ENCODE measurements around the gene TSEN54. TPM values are rescaled to one million over a fixed set of nuclear protein-coding genes. Genes with fewer than 3 reads are reported as not detected.
A peak's percentile ranks its signal among the peaks of the same experiment; 100 is the strongest.
"Not testable (repeated sequence)": the region's sequence is repeated elsewhere in the genome, so short reads cannot be mapped to it uniquely, and the experiment has no call there.

Gene TSEN54
- total RNA-seq, 2 experiments from 2014 or later: 55.6 to 60.5 TPM

GRCh38 chr17:75518201-75518600 is 1.9 kb downstream of the TSEN54 start:
- CTCF ChIA-PET: interaction anchor here (0.9 to 1.7 kb wide), 5 partner anchors 17 to 246 kb away, joined by 3 to 7 read pairs (median 3); partner anchors contain the start of genes GALK1 and SLC25A19
- Mint-ChIP-seq H3K9me3 (no peaks in the 10 kb centered on the region), H3K4me1 (peaks cover 30% of the 10 kb centered on the region), H3K4me3 (peak overlapping the region; percentile 94), H3K27me3 (peaks cover 3% of the 10 kb centered on the region), H3K27ac (peak overlapping the region; percentile 89), H3K36me3 (ENCODE audit: low read depth) (peaks cover 37% of the 10 kb centered on the region)
- POLR2A ChIA-PET: interaction anchor here (1.2 to 4.1 kb wide), 5 partner anchors 8 to 61 kb away, joined by 4 to 45 read pairs (median 7); partner anchors contain the start of genes LLGL2 and TMEM94
- DNase-seq: peak; percentile 66

- H3K4me1 Mint-ChIP-seq: peaks cover 32% of the 10 kb centered on the region
- H3K9me3 Mint-ChIP-seq: no peaks in the 10 kb centered on the region
- H3K36me3 Mint-ChIP-seq (ENCODE audit: low read depth): peaks cover 42% of the 10 kb centered on the region
- H3K27ac Mint-ChIP-seq: peak overlapping the region; percentile 89
- ChIA-PET POLR2A (interaction anchor here (2.3 to 4.1 kb wide), 3 partner anchors 7 to 15 kb away, joined by 7 to 45 read pairs (median 29); partner anchors contain the start of gene LLGL2), CTCF (interaction anchor here (1.3 to 1.7 kb wide), 2 partner anchors 16 to 229 kb away, joined by 3 to 7 read pairs; no protein-coding TSS in a partner anchor)
- no peak for DNase-seq
- H3K27me3 Mint-ChIP-seq: no peaks in the 10 kb centered on the region
- H3K4me3 Mint-ChIP-seq: no peak overlapping the region
Observed at GRCh38 chr17:75518983-75519537, 2.7 kb downstream of the TSEN54 start.

DNA sequence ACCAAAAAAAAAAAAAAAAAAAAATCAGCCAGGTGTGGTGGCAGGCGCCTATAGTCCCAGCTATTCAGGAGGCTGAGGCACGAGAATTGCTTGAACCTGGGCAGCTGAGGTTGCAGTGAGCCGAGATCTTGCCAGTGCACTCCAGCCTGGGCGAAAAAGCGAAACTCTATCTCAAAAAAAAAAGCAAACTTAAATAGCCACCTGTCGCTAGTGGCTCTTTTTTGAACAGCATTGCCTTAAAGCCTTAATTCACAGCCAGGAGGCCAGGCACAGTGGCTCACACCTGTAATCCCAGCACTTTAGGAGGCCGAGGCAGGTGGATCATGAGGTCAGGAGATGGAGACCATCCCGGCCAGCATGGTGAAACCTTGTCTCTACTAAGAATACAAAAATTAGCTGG is 4.1 kb downstream of the TSEN54 start:
- DNase-seq, H3K9me3 Mint-ChIP-seq, POLR2A ChIA-PET, H3K4me3 Mint-ChIP-seq, H3K27ac Mint-ChIP-seq, H3K27me3 Mint-ChIP-seq: not testable (repeated sequence)
- CTCF ChIA-PET: interaction anchor here (0.6 kb wide), 1 partner anchor 197 kb away, joined by 3 read pairs; no protein-coding TSS in a partner anchor
- H3K4me1 Mint-ChIP-seq: peaks cover 34% of the 10 kb centered on the region
- peaks cover 47% of the 10 kb centered on the region for H3K36me3 Mint-ChIP-seq (ENCODE audit: low read depth)

DNA sequence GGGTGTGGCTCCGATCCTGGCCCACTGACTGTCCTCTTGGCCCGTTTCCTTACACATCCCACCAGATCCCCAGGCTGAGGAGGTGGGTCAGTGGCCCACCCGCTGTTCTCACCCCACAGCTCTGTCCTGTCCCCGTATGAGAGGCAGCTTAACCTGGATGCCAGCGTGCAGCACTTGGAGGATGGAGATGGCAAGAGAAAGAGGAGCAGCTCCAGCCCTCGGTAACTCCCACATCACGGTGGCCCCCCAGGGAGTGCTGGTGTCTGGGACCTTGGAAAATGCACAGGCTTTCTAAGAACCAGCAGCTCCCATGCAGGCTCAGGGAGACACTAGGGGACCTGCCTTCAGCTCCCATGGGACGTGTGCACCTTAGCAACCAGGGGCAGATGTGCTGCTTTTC is 5.0 kb downstream of the TSEN54 start:
- CTCF ChIA-PET: no interaction called here

DNA sequence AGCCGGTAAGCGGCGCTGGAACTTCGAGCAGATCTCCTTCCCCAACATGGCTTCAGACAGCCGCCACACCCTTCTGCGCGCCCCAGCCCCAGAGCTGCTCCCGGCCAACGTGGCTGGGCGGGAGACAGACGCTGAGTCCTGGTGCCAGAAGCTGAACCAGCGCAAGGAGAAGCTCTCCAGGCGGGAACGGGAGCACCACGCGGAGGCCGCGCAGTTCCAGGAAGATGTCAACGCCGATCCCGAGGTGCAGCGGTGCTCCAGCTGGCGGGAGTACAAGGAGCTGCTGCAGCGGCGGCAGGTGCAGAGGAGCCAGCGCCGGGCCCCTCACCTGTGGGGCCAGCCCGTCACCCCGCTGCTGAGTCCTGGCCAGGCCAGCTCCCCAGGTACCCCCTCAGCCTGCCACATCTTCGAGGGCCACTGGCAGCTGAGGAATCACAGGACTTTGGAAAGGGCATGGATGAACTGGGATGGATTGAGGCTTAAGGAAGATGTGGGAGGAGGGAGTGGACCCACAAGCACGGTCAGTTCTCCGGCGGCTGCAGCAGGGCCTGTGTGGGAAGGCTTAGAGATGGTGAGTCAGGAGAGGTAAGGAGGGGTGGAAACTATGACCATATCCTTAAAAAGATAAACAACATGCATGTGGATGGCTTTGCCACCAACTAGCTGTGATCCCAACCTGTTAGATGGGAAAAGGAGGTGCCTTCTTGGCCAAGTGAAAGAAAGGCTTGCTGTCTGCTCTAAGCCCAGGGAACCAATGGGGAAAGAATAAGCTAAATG is 5.8 kb downstream of the TSEN54 start:
- Mint-ChIP-seq H3K4me1 (peaks cover 44% of the 10 kb centered on the region), H3K9me3 (no peaks in the 10 kb centered on the region), H3K27ac (no peak overlapping the region), H3K36me3 (ENCODE audit: low read depth) (peaks cover 47% of the 10 kb centered on the region), H3K4me3 (no peak overlapping the region), H3K27me3 (peaks cover 4% of the 10 kb centered on the region)
- no peak for DNase-seq
- CTCF ChIA-PET: interaction anchor here (1.0 kb wide), 2 partner anchors 128 to 143 kb away, joined by 3 to 4 read pairs; no protein-coding TSS in a partner anchor
- POLR2A ChIA-PET: interaction anchor here (3.4 kb wide), 1 partner anchor 13 kb away, joined by 26 read pairs; no protein-coding TSS in a partner anchor

More for the DNA sequence above, 5.0 kb downstream of the TSEN54 start:
- DNase-seq: no peak
- H3K4me3 Mint-ChIP-seq: no peak overlapping the region
- peaks cover 47% of the 10 kb centered on the region for H3K36me3 Mint-ChIP-seq (ENCODE audit: low read depth)
- peaks cover under 1% of the 10 kb centered on the region for H3K27me3 Mint-ChIP-seq
- H3K27ac Mint-ChIP-seq: no peak overlapping the region
- H3K9me3 Mint-ChIP-seq: no peaks in the 10 kb centered on the region
- POLR2A ChIA-PET: no interaction called here
- peaks cover 37% of the 10 kb centered on the region for H3K4me1 Mint-ChIP-seq

GRCh38 chr17:75523647-75524046 is 7.3 kb downstream of the TSEN54 start:
- CTCF ChIA-PET: interaction anchor here (0.8 to 3.6 kb wide), 2 partner anchors 7 to 108 kb away, joined by 3 to 17 read pairs; partner anchors contain the start of gene TSEN54
- POLR2A ChIA-PET: interaction anchor here (2.1 to 3.4 kb wide), 2 partner anchors 11 to 65 kb away, joined by 5 to 26 read pairs; no protein-coding TSS in a partner anchor
- Mint-ChIP-seq H3K9me3 (no peaks in the 10 kb centered on the region), H3K36me3 (ENCODE audit: low read depth) (peaks cover 35% of the 10 kb centered on the region), H3K27ac (no peak overlapping the region), H3K27me3 (peaks cover 4% of the 10 kb centered on the region), H3K4me1 (peaks cover 30% of the 10 kb centered on the region), H3K4me3 (no peak overlapping the region)
- DNase-seq: no peak

DNA sequence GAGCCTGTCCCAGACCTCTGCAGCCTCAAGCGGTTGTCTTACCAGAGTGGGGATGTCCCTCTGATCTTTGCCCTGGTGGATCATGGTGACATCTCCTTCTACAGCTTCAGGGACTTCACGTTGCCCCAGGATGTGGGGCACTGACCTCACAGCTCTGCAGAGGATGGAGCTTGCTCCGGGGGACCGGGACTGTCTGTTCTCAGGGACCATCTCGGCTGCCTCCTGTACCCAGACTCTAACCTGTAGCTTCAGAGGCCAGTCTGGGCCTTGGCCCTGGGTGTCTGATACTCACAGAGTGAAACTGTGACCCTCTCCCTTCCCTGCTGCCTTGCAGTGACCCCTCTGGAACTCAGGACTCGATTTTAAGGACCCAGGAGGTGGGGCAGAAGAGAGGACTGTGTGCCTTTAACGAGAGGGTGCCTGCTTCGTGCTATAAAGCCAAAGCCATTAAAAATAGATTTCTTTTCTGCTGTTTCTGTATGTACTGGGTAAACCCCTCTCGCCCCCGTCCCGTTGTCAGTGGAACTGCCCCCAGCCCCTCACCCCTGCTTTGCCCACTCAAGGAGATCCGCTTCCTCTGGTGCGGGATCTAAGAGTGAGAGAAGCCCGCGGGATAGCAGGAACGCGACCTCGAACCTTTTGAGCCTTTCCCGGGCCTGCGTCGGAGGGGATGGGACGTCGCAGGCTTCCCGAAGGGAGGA is 8.1 kb downstream of the TSEN54 start:
- H3K27ac Mint-ChIP-seq: no peak overlapping the region
- POLR2A ChIA-PET: interaction anchor here (0.9 to 3.5 kb wide), 4 partner anchors 7 to 119 kb away, joined by 4 to 29 read pairs (median 16); partner anchors contain the start of genes GRB2 and TSEN54

DNA sequence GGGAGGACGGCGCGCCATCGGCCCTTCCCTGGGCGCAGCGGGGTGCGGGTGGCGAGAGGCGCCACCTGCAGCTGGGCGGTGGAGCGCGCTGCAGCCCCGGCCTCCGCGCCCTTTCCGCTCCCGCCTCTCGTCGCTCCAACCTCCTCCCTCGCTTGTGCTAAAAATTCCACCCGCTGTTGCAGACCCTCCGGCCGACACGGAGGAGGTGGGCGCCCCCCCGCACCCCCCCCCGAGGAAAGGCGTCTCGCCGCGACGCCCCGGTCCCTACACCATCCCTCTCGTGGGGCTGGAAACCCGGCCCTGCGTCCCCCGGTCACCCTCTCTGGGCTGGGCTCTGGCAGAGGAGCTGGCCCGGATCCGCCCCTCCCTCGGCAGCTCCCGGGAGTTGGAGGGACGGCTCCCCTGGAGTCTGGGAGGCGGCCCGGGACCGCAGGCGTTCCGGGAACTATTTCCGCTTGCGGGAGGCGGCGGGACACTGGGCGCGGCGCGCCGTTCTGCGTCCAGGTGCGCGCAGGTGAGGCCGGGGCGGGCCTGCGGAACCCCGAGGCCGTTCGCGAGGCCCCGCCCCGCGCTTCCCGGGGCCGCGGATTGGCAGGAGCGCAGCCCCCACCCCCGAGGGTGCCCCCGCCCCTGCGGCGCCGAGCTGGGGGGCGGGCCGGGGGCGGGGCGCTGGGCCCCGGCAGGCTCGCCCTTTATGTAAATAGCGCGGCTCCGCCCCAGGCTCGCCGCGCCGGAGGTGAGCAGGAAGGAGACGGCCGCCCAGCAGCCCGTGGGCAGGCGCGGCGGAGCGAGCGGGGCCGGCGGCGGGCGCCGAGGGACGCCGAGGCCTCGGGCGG is 8.9 kb downstream of the TSEN54 start, which contains the start of gene LLGL2:
Gene LLGL2 (plus strand): TSS at position 728 of the 836 bp plus-strand sequence. CDS start 17,730 bp downstream, outside the sequence.
- POLR2A ChIA-PET: interaction anchor here (0.9 to 3.5 kb wide), 5 partner anchors 8 to 120 kb away, joined by 3 to 29 read pairs (median 5); partner anchors contain the start of genes GRB2 and TSEN54
- peaks cover 4% of the 10 kb centered on the region for H3K27me3 Mint-ChIP-seq
- peak within 1 kb of the TSS; percentile 72 for H3K4me3 Mint-ChIP-seq
- CTCF ChIA-PET: interaction anchor here (0.6 to 3.6 kb wide), 8 partner anchors 9 to 570 kb away, joined by 3 to 17 read pairs (median 4); partner anchors contain the start of genes TMEM94 and TSEN54
- H3K9me3 Mint-ChIP-seq: no peaks in the 10 kb centered on the region
- peak within 1 kb of the TSS; percentile 52 for H3K27ac Mint-ChIP-seq
- peaks cover 19% of the 10 kb centered on the region for H3K4me1 Mint-ChIP-seq
- peak; percentile 87 for DNase-seq
- H3K36me3 Mint-ChIP-seq (ENCODE audit: low read depth): peaks cover 25% of the 10 kb centered on the region

More for the DNA sequence above, 8.1 kb downstream of the TSEN54 start:
- CTCF ChIA-PET: interaction anchor here (0.9 to 3.6 kb wide), 5 partner anchors 8 to 108 kb away, joined by 3 to 17 read pairs (median 4); partner anchors contain the start of gene TSEN54
- Mint-ChIP-seq H3K9me3 (no peaks in the 10 kb centered on the region), H3K36me3 (ENCODE audit: low read depth) (peaks cover 29% of the 10 kb centered on the region), H3K4me3 (no peak overlapping the region), H3K27me3 (peaks cover 4% of the 10 kb centered on the region), H3K4me1 (peaks cover 22% of the 10 kb centered on the region)
- no peak for DNase-seq

GRCh38 chr17:75525806-75526554 is 9.7 kb downstream of the TSEN54 start:
- ChIA-PET POLR2A (interaction anchor here (0.9 to 3.5 kb wide), 7 partner anchors 9 to 120 kb away, joined by 3 to 29 read pairs (median 5); partner anchors contain the start of genes GRB2 and TSEN54), CTCF (interaction anchor here (0.7 to 3.6 kb wide), 9 partner anchors 9 to 412 kb away, joined by 4 to 17 read pairs (median 4); partner anchors contain the start of genes TMEM94 and TSEN54)
- Mint-ChIP-seq H3K4me3 (peak overlapping the region; percentile 72), H3K4me1 (peaks cover 19% of the 10 kb centered on the region), H3K27ac (peak overlapping the region; percentile 52), H3K9me3 (no peaks in the 10 kb centered on the region), H3K27me3 (peaks cover 4% of the 10 kb centered on the region), H3K36me3 (ENCODE audit: low read depth) (peaks cover 21% of the 10 kb centered on the region)
- DNase-seq: no peak

DNA sequence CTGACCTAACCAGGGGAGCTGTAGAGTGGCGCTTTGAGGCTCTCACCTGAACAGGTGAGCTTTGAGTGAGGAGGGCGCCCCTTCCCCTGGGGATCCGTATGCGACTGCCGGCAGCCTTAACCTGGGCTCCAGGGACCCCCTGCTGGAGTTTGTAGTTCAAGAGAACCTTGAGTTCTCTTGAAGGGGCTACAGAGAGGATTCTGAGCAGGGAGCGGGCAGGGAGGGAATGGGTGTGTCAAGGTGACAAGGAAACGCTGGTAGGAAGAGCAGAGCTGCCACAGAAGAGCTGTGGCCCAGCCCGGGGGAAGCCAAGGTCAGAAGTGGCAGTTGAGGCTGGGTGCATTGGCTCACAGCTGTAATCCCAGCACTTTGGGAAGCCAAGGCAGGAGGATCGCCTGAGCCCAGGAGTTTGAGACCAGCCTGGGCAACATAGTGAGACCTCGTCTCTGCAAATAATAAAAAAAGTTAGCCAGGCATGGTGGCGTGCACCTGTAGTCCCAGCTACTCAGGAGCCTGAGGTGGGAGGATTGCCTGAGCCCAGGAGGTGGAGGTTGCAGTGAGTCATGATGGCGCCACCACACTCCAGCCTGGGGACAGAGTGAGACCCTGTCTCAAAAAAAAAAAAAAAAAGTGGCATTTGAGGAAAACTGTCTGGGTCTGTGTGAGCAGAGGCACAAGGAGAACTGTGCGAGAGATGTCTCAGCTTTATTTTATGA is 10.4 kb downstream of the TSEN54 start:
- H3K27ac Mint-ChIP-seq: no peak overlapping the region
- DNase-seq: no peak
- POLR2A ChIA-PET: interaction anchor here (0.8 to 3.5 kb wide), 4 partner anchors 8 to 44 kb away, joined by 3 to 29 read pairs (median 8); partner anchors contain the start of gene TSEN54
- peaks cover 16% of the 10 kb centered on the region for H3K36me3 Mint-ChIP-seq (ENCODE audit: low read depth)
- no peaks in the 10 kb centered on the region for H3K9me3 Mint-ChIP-seq
- CTCF ChIA-PET: interaction anchor here (1.3 to 3.6 kb wide), 4 partner anchors 8 to 62 kb away, joined by 4 to 17 read pairs (median 4); partner anchors contain the start of gene TSEN54
- peak overlapping the region; percentile 64 for H3K4me3 Mint-ChIP-seq
- H3K27me3 Mint-ChIP-seq: peaks cover 4% of the 10 kb centered on the region
- H3K4me1 Mint-ChIP-seq: peaks cover 19% of the 10 kb centered on the region

Measured in activated CD4-positive, alpha-beta memory T cell treated with anti-CD3 and anti-CD28 coated beads, Interleukin-2, amount 10 ng/mL, durations not matched to agents 7 days and 5 days (primary cell).